GM12891 (cell line): ENCODE measurements around the gene CTDP1. TPM values are rescaled to one million over a fixed set of nuclear protein-coding genes. Genes with fewer than 3 reads are reported as not detected.

Source experiments
- DNase-seq: peaks from one replicate; pipeline ENCODE4 v3.0.0; 2011; ENCODE audit warnings: low spot score; ENCODE audit not compliant: insufficient read length
- FAIRE-seq: peaks from 2 replicates; lab custom pipeline; 2011; peaks lifted over from hg19 to GRCh38; lab: Jason Lieb, UNC
- PAX5 ChIP-seq: IDR thresholded peaks from 2 replicates; pipeline ENCODE4 v1.6.1; 2011; ENCODE audit warnings: low read length, moderate library complexity, mild to moderate bottlenecking; ENCODE audit not compliant: insufficient read depth, severe bottlenecking
- POLR2A ChIP-seq: IDR thresholded peaks from 2 replicates; pipeline ENCODE4 v1.6.1; 2011; ENCODE audit warnings: low read depth, low read length, control low read depth
- POLR2AphosphoS5 ChIP-seq: IDR thresholded peaks from 2 replicates; pipeline ENCODE4 v1.6.1; 2011; ENCODE audit warnings: low read depth, low read length, control low read depth
- POU2F2 ChIP-seq: IDR thresholded peaks from 2 replicates; pipeline ENCODE4 v1.6.1; 2011; ENCODE audit warnings: low read depth, mild to moderate bottlenecking, control low read depth, low read length, moderate library complexity
- SPI1 ChIP-seq: IDR thresholded peaks from 2 replicates; pipeline ENCODE4 v1.6.1; 2011; ENCODE audit warnings: low read depth, low read length, control low read depth
- TAF1 ChIP-seq: IDR thresholded peaks from 2 replicates; pipeline ENCODE4 v1.6.1; 2011; ENCODE audit warnings: low read depth, low read length, control low read depth
- polyA plus RNA-seq: library from polyadenylated mRNA; unstranded; fragments of >200 nt; gene quantifications from one replicate; pipeline ENCODE4 v1.2.1, GENCODE V29; 2012; ENCODE audit warnings: low read depth, missing spikeins, inconsistent platforms; ENCODE audit not compliant: missing spikeins

Gene CTDP1
- polyA plus RNA-seq = 11.3 TPM

DNA sequence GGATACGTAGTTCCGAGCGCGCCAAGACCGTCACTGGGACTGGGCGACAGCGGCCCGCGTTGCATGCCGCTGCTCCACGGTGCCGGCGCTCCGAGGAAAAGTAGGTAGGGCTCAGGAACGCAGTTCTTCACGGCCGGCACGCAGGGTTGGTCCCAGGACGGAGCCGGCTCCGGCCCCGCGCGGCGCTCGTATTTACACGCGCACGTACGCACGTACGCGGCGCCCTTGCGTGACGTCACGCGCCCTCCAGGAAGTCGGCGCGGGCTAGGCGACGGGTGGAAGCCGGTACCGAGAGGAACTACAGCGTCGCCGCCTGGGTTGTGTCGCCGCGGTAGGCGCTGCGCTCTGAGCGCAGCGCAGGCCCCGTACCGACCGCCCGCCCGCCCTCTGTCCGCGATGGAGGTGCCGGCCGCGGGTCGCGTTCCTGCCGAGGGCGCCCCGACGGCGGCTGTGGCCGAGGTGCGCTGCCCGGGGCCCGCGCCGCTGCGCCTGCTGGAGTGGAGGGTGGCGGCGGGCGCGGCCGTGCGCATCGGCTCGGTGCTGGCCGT is at the start of gene CTDP1:
Gene CTDP1, plus strand, starts transcription at position 252 of the 548 bp plus-strand sequence. Its CDS starts 145 bp downstream, at position 397.
- TF ChIP-seq SPI1 (0 out of 2 replicates have a peak, but pooled peaks have one; percentile 18), POLR2AphosphoS5 (no peak), POLR2A (0 out of 2 replicates have a peak, but pooled peaks have one; percentile 33), TAF1 (peak; percentile 44; the same call in 1 of the 2 replicates)
- DNase-seq (peak; percentile 95), FAIRE-seq (no peak)

DNA sequence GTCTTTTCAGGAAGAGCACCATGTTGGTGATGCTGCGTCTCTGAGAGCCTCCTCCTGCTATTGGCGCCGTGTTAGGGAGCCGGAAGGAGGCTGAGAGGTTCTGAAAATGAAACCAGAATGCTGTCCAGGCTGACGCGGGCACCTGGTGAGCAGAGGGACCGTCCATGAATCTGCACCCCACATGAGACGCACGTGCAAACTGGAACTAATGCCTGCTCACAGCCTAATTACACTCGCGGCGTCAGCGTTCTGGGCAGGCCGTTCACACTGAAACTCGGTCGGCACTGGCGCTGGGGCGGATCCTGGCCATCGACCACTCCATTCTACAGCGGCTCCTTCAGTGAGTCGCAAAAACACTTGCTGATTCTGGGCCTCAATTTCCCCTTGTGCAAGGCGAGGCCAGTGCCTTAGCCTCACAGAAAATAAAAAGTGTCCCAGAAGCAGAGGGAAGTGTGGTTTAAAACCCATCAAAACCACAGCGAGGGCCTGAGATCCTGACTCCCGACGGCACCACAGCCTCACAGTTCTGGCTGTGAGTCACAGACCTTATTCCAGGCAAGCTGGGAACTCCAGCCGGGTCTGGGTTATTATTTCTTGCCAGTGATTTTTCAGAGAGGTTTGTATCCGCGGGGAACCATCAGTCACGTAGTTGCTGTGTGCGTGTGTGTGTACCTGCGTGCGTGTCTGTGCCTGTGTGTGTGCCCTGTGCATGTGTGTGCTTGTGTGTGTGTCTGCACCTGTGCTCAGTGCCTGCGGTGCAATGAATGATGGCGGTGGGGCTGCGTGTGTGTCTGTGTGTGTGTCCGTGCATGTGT is 49.1 kb upstream of the CTDP1 start:
- no peak for TF ChIP-seq PAX5
- no peak for TF ChIP-seq SPI1
- TF ChIP-seq POLR2AphosphoS5 = no peak
- no peak for TF ChIP-seq POLR2A
- TF ChIP-seq TAF1 = no peak
- TF ChIP-seq POU2F2 = no peak
- no peak for FAIRE-seq
- DNase-seq = no peak

DNA sequence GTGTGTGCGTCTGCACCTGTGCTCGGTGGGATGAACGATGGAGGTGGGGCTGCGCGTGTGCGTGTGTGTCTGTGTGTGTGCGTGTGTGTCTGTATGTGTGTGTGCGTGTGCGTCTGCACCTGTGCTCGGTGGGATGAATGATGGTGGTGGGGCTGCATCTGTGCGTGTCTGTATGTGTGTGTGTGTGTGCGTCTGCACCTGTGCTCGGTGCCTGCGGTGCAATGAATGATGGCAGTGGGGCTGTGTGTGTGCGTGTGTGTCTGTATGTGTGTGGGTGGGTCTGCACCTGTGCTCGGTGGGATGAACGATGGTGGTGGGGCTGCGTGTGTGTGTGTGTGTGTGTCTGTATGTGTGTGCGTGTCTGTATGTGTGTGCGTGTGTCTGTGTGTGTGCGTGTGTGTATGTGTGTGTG is 48.5 kb upstream of the CTDP1 start:
- no peak for TF ChIP-seq PAX5
- no peak for TF ChIP-seq POLR2AphosphoS5
- no peak for TF ChIP-seq POLR2A
- no peak for TF ChIP-seq POU2F2
- TF ChIP-seq TAF1 = no peak
- TF ChIP-seq SPI1 = no peak
- FAIRE-seq = peak; percentile 41
- DNase-seq = no peak

DNA sequence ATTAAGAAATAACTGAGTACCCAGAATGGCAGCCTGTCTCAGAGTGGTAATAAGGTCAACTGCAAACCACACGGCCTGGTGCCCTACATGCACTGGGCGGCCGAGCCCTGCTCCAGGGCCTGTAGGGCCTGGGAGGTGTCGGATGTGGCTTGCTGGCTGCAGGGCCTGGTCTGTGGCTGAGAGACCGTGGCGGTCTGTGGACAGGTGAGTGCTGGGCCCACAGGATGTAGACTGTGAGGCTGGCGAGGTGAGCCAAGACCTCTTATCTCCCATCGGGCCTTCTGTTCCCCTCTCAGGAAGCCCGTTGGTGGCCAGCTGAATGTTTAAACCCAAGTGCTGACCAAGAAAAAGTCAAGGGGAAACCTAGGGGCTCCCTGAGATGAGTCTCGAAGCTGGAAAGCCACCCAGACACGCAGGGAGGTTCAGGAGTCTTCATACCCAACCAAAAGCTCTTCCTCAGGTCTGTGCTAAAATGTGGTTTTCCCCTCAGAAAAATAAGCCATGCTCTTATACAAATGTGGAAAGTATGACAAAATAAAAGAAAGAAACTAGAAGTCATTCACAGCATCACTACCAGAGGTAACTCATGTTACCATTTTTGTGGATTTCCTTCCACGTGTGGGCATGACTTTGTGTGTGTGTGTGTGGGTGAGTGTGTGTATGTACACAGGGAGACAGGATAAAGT is 47.7 kb upstream of the CTDP1 start:
- no peak for DNase-seq
- no peak for FAIRE-seq
- TF ChIP-seq SPI1 (no peak), POLR2A (no peak), POLR2AphosphoS5 (no peak), PAX5 (no peak), POU2F2 (no peak)

DNA sequence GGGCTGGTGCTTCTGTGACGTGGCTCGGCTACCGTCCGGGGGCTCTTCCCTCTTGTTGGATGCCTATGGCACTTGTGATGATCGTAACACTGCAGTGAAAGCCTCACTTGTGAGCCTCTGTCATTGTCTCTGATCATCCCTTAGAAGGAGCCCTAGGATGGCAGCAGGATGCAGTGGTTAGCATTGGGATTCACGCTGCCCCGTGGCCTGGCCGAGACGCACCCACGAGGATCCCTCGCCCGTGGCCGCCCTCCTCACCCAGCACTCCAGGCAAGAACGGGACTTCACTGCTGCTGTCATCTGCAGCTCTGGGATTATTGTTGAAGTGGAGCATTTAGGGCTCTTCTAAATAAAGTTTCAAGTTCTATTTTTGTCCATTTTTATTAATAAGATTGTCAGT is 46.8 kb upstream of the CTDP1 start:
- FAIRE-seq (no peak), DNase-seq (no peak)
- TF ChIP-seq PAX5 (no peak), POLR2AphosphoS5 (no peak), POLR2A (no peak), TAF1 (no peak), SPI1 (no peak), POU2F2 (no peak)

- no peak for TF ChIP-seq POLR2AphosphoS5
- no peak for TF ChIP-seq PAX5
- TF ChIP-seq SPI1 = no peak
- no peak for TF ChIP-seq POLR2A
- TF ChIP-seq POU2F2 = no peak
- no peak for TF ChIP-seq TAF1
- DNase-seq (no peak), FAIRE-seq (no peak)
Observed at GRCh38 chr18:79634186-79634585, 45.4 kb upstream of the CTDP1 start.

GRCh38 chr18:79634593-79635426 is 44.8 kb upstream of the CTDP1 start:
- TF ChIP-seq SPI1 (no peak), PAX5 (no peak), POLR2AphosphoS5 (no peak), POU2F2 (no peak), POLR2A (no peak), TAF1 (no peak)
- FAIRE-seq (no peak), DNase-seq (no peak)

DNA sequence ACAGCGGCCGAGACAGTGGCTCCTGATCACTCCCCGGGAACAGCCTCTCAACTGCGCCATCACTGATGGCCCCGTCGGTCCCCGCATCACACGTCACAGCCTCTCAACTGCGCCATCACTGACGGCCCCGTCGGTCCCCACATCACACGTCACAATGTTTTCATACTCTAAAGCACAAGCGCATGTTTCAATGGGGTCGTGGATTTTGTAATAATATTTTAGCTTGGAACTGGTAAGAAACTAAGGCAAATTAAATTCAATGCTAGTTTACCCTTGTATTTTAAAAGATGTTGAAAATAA is 44.2 kb upstream of the CTDP1 start:
- FAIRE-seq (no peak), DNase-seq (no peak)
- TF ChIP-seq POU2F2 (no peak), TAF1 (no peak), SPI1 (no peak), PAX5 (no peak), POLR2A (no peak)

- FAIRE-seq = no peak
- no peak for TF ChIP-seq POLR2AphosphoS5
- TF ChIP-seq POLR2A = no peak
- no peak for TF ChIP-seq PAX5
- no peak for TF ChIP-seq SPI1
- TF ChIP-seq TAF1 = no peak
- TF ChIP-seq POU2F2 = no peak
- no peak for DNase-seq
Observed at GRCh38 chr18:79637181-79637920, 42.3 kb upstream of the CTDP1 start.
